Measurements from ENCODE around the gene ANKRD13A. TPM values are rescaled to one million over a fixed set of nuclear protein-coding genes. Genes with fewer than 3 reads are reported as not detected.

ANKRD13A gene
- total and polyA plus RNA-seq, 2 donors from 2014 or later, result 23.2 to 68.0 TPM

GRCh38 chr12:109968032-109968420, 31.2 kb upstream of the ANKRD13A start:
- H3K9me3 ChIP-seq (ENCODE audit: control insufficient read depth in 2 of 3, insufficient read depth in 1 of 3, low read length in 3 of 3), result no peaks in the 10 kb centered on the region
- H3K4me1 ChIP-seq (ENCODE audit: control insufficient read depth in 2 of 3, insufficient read depth in 2 of 3, low read depth in 1 of 3, low read length in 3 of 3), result peaks cover 0 to 5% (median 0%) of the 10 kb centered on the region in 3 donors
- no peak for TF ChIP-seq CTCF (IDR thresholded peaks at IDR 0.05; ENCODE audit: borderline replicate concordance, extremely low read depth, insufficient read depth)
- H3K36me3 ChIP-seq (ENCODE audit: control insufficient read depth in 2 of 3, insufficient read depth in 3 of 3, low read length in 3 of 3), result peaks cover 0 to 13% (median 5%) of the 10 kb centered on the region in 3 donors
- intact Hi-C loops (cut with DNase I), result no loop called here
- H3K9ac ChIP-seq (ENCODE audit: low read length in 3 of 3), result no peak overlapping the region
- H3K27me3 ChIP-seq (ENCODE audit: control insufficient read depth, insufficient read depth, low read length), result no peaks in the 10 kb centered on the region
- H3K4me3 ChIP-seq (ENCODE audit: low read length in 3 of 3), result no peak overlapping the region
- no peak overlapping the region for H3K27ac ChIP-seq (ENCODE audit: low read depth in 2 of 2, low read length in 2 of 2)
- no peak for DNase-seq
- no peak for FAIRE-seq

- no peak for TF ChIP-seq CTCF (IDR thresholded peaks at IDR 0.05; ENCODE audit: borderline replicate concordance, extremely low read depth, insufficient read depth)
- DNase-seq (no peak), FAIRE-seq (no peak)
- H3K9me3 ChIP-seq (ENCODE audit: control insufficient read depth in 2 of 3, insufficient read depth in 1 of 3, low read length in 3 of 3), result no peaks in the 10 kb centered on the region
- intact Hi-C loops (cut with DNase I), result no loop called here
- H3K36me3 ChIP-seq (ENCODE audit: control insufficient read depth in 2 of 3, insufficient read depth in 3 of 3, low read length in 3 of 3), result peaks cover 0 to 7% (median 5%) of the 10 kb centered on the region in 3 donors
- no peak overlapping the region for H3K4me3 ChIP-seq (ENCODE audit: low read length in 3 of 3)
- no peaks in the 10 kb centered on the region for H3K27me3 ChIP-seq (ENCODE audit: control insufficient read depth, insufficient read depth, low read length)
- no peak overlapping the region for H3K27ac ChIP-seq (ENCODE audit: low read depth in 2 of 2, low read length in 2 of 2)
- no peak overlapping the region for H3K9ac ChIP-seq (ENCODE audit: low read length in 3 of 3)
- peaks cover 0 to 5% (median 0%) of the 10 kb centered on the region in 3 donors for H3K4me1 ChIP-seq (ENCODE audit: control insufficient read depth in 2 of 3, insufficient read depth in 2 of 3, low read depth in 1 of 3, low read length in 3 of 3)
Measured at GRCh38 chr12:109968801-109969200, 30.4 kb upstream of the ANKRD13A start.

- TF ChIP-seq CTCF (IDR thresholded peaks at IDR 0.05; ENCODE audit: borderline replicate concordance, extremely low read depth, insufficient read depth), result no peak
- Histone ChIP-seq H3K27ac (ENCODE audit: low read depth in 2 of 2, low read length in 2 of 2) (no peak overlapping the region), H3K9ac (ENCODE audit: low read length in 3 of 3) (no peak overlapping the region), H3K36me3 (ENCODE audit: control insufficient read depth in 2 of 3, insufficient read depth in 3 of 3, low read length in 3 of 3) (peaks cover 0 to 3% (median 0%) of the 10 kb centered on the region in 3 donors), H3K4me1 (ENCODE audit: control insufficient read depth in 2 of 3, insufficient read depth in 2 of 3, low read depth in 1 of 3, low read length in 3 of 3) (peaks cover 0 to 3% (median 0%) of the 10 kb centered on the region in 3 donors), H3K4me3 (ENCODE audit: low read length in 3 of 3) (no peak overlapping the region), H3K27me3 (ENCODE audit: control insufficient read depth, insufficient read depth, low read length) (no peaks in the 10 kb centered on the region), H3K9me3 (ENCODE audit: control insufficient read depth in 2 of 3, insufficient read depth in 1 of 3, low read length in 3 of 3) (no peaks in the 10 kb centered on the region)
- no peak for DNase-seq
- FAIRE-seq, result no peak
- intact Hi-C loops (cut with DNase I), result no loop called here
Measured at GRCh38 chr12:109972821-109973220, 26.4 kb upstream of the ANKRD13A start.

GRCh38 chr12:109981311-109981710, 17.9 kb upstream of the ANKRD13A start:
- Histone ChIP-seq H3K4me1 (ENCODE audit: control insufficient read depth in 2 of 3, insufficient read depth in 2 of 3, low read depth in 1 of 3, low read length in 3 of 3) (no peaks in the 10 kb centered on the region), H3K36me3 (ENCODE audit: control insufficient read depth in 2 of 3, insufficient read depth in 3 of 3, low read length in 3 of 3) (peaks cover 13 to 37% (median 28%) of the 10 kb centered on the region in 3 donors), H3K27me3 (ENCODE audit: control insufficient read depth, insufficient read depth, low read length) (no peaks in the 10 kb centered on the region), H3K4me3 (ENCODE audit: low read length in 3 of 3) (no peak overlapping the region), H3K9me3 (ENCODE audit: control insufficient read depth in 2 of 3, insufficient read depth in 1 of 3, low read length in 3 of 3) (no peaks in the 10 kb centered on the region), H3K27ac (ENCODE audit: low read depth in 2 of 2, low read length in 2 of 2) (no peak overlapping the region), H3K9ac (ENCODE audit: low read length in 3 of 3) (no peak overlapping the region)
- FAIRE-seq (no peak), DNase-seq (no peak)
- TF ChIP-seq CTCF (IDR thresholded peaks at IDR 0.05; ENCODE audit: borderline replicate concordance, extremely low read depth, insufficient read depth), result no peak
- intact Hi-C loops (cut with DNase I), result no loop called here
